ENCODE data around the gene MAST4. TPM values are rescaled to one million over a fixed set of nuclear protein-coding genes. Genes with fewer than 3 reads are reported as not detected.

Gene MAST4
- total RNA-seq, 1 donor from 2014 or later: 22.3 TPM

DNA sequence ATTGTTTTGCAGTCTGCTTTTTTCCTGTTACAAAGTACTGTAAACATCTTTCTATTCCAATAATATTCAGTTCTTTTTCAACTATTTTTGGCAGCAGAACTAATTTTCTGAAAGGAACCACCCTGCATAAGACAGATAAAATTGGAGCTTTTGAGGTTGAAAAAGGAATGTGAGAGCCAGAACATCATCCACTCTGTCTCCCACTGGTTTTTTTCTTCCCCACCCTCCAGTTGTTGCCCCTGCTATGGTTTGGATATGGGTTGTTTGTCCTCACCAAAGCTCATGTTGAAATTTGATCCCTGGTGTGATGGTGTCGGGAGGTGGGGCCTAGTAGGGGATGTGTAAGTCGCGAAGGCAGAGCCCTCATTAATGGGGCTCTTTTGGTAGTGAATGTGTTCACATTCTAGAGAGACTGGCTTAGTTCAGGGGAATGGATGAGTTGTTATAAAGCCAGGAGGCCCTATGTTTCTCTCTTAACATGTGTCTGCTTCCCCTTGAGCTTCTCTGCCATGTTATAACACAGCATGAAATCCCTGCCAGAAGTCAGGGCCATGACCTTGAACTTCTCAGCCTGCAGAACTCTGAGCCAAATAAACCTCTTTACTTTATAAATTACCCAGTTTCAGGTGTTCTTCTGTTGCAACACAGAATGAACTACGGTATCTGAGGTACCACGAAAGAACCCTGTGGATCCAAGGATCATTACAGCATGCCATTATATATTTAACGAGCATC lies 34.8 kb upstream of the MAST4 start:
- no peaks in the 10 kb centered on the region for H3K36me3 Mint-ChIP-seq (ENCODE audit: low read depth, unreplicated experiment)

DNA sequence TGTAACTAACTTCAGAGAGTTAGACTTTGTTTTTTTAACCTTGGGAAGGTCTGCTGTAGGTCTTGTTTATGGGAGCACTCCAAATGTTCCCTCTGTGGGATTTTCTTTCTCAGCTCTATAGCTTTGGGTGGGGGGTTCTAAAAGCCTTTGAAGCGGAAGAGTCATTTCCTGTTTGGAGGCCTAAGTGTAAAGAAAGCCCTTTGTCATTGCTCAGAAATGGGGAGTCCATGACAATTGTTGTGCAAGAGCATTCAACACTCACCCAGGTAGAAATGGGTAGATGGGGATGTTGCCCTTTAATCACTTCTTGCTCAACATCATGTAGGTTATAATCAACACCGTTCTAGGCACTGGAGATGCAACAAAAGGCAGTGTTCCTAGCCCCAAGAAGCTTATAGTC lies 30.3 kb upstream of the MAST4 start:
- Mint-ChIP-seq H3K4me1 (ENCODE audit: low read depth, unreplicated experiment) (peaks cover 6% of the 10 kb centered on the region), H3K36me3 (ENCODE audit: low read depth, unreplicated experiment) (no peaks in the 10 kb centered on the region), H3K27ac (ENCODE audit: unreplicated experiment) (no peak overlapping the region), H3K4me3 (ENCODE audit: unreplicated experiment) (no peak overlapping the region), H3K27me3 (ENCODE audit: low read depth, unreplicated experiment) (peaks cover 3% of the 10 kb centered on the region), H3K9me3 (ENCODE audit: unreplicated experiment) (peaks cover 10% of the 10 kb centered on the region)
- Histone ChIP-seq H3K4me2 (ENCODE audit: low read length) (no peak overlapping the region), H3K36me3 (ENCODE audit: insufficient read depth, low read length) (no peaks in the 10 kb centered on the region), H3K4me3 (ENCODE audit: insufficient read depth, low read depth, low read length) (no peak overlapping the region), H3K79me2 (ENCODE audit: insufficient read depth, low read length) (no peaks in the 10 kb centered on the region), H3K27me3 (ENCODE audit: insufficient read depth, low read length) (no peaks in the 10 kb centered on the region), H4K20me1 (ENCODE audit: insufficient read depth, low read length) (no peaks in the 10 kb centered on the region), H3K9me3 (ENCODE audit: insufficient read depth, low read depth, low read length) (no peaks in the 10 kb centered on the region), H2AFZ (ENCODE audit: low read depth, low read length) (no peak overlapping the region), H3K9ac (ENCODE audit: low read length) (no peak overlapping the region), H3K27ac (ENCODE audit: low read depth, low read length) (no peak overlapping the region), H3K4me1 (ENCODE audit: insufficient read depth, low read length) (no peaks in the 10 kb centered on the region)
- TF ChIP-seq EZH2 (IDR thresholded peaks at IDR 0.05; ENCODE audit: insufficient read depth, low read length): no peak
- TF ChIP-seq, protein P1, sequence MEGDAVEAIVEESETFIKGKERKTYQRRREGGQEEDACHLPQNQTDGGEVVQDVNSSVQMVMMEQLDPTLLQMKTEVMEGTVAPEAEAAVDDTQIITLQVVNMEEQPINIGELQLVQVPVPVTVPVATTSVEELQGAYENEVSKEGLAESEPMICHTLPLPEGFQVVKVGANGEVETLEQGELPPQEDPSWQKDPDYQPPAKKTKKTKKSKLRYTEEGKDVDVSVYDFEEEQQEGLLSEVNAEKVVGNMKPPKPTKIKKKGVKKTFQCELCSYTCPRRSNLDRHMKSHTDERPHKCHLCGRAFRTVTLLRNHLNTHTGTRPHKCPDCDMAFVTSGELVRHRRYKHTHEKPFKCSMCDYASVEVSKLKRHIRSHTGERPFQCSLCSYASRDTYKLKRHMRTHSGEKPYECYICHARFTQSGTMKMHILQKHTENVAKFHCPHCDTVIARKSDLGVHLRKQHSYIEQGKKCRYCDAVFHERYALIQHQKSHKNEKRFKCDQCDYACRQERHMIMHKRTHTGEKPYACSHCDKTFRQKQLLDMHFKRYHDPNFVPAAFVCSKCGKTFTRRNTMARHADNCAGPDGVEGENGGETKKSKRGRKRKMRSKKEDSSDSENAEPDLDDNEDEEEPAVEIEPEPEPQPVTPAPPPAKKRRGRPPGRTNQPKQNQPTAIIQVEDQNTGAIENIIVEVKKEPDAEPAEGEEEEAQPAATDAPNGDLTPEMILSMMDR (IDR thresholded peaks at IDR 0.05; ENCODE audit: insufficient read depth, low read depth, low read length): no peak
- no peak for DNase-seq (ENCODE audit: low read depth)
- FAIRE-seq: no peak

More for the DNA sequence above, 34.8 kb upstream of the MAST4 start:
- H3K27ac ChIP-seq (ENCODE audit: low read depth, low read length): no peak overlapping the region
- no peak overlapping the region for H3K4me3 Mint-ChIP-seq (ENCODE audit: unreplicated experiment)
- H3K4me3 ChIP-seq (ENCODE audit: insufficient read depth, low read depth, low read length): no peak overlapping the region
- no peaks in the 10 kb centered on the region for H3K79me2 ChIP-seq (ENCODE audit: insufficient read depth, low read length)
- no peak overlapping the region for H2AFZ ChIP-seq (ENCODE audit: low read depth, low read length)
- H4K20me1 ChIP-seq (ENCODE audit: insufficient read depth, low read length): no peaks in the 10 kb centered on the region
- peaks cover 6% of the 10 kb centered on the region for H3K4me1 Mint-ChIP-seq (ENCODE audit: low read depth, unreplicated experiment)
- TF ChIP-seq, protein P1 (IDR thresholded peaks at IDR 0.05; ENCODE audit: insufficient read depth, low read depth, low read length): no peak
- TF ChIP-seq EZH2 (IDR thresholded peaks at IDR 0.05; ENCODE audit: insufficient read depth, low read length): no peak
- no peak overlapping the region for H3K9ac ChIP-seq (ENCODE audit: low read length)
- H3K36me3 ChIP-seq (ENCODE audit: insufficient read depth, low read length): no peaks in the 10 kb centered on the region
- DNase-seq (ENCODE audit: low read depth): no peak
- H3K9me3 Mint-ChIP-seq (ENCODE audit: unreplicated experiment): peaks cover 3% of the 10 kb centered on the region
- H3K4me1 ChIP-seq (ENCODE audit: insufficient read depth, low read length): no peaks in the 10 kb centered on the region
- H3K9me3 ChIP-seq (ENCODE audit: insufficient read depth, low read depth, low read length): no peaks in the 10 kb centered on the region
- no peak for FAIRE-seq
- no peak overlapping the region for H3K27ac Mint-ChIP-seq (ENCODE audit: unreplicated experiment)
- no peak overlapping the region for H3K4me2 ChIP-seq (ENCODE audit: low read length)
- no peaks in the 10 kb centered on the region for H3K27me3 Mint-ChIP-seq (ENCODE audit: low read depth, unreplicated experiment)
- H3K27me3 ChIP-seq (ENCODE audit: insufficient read depth, low read length): no peaks in the 10 kb centered on the region

DNA sequence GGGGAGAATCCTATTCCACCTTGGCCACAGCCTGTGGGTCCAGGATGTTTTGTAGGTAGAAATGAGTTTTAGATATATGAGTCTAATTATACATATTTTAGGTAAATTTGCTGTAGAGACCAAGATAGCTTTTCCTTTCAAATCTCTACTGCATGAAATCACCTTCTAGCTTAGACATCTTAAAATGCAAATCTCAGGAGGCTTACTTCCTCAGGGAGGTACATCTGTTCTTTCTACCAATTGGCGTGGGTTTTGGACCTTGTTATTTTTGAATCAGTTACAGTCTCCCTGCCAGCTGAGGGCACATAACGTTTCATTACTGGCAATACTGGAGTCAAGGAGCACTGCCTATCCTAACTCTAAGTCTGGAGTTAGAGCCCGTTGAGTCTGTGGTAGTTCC lies 28.7 kb upstream of the MAST4 start:
- no peak overlapping the region for H2AFZ ChIP-seq (ENCODE audit: low read depth, low read length)
- peaks cover 6% of the 10 kb centered on the region for H3K4me1 Mint-ChIP-seq (ENCODE audit: low read depth, unreplicated experiment)
- no peaks in the 10 kb centered on the region for H3K4me1 ChIP-seq (ENCODE audit: insufficient read depth, low read length)
- no peaks in the 10 kb centered on the region for H3K36me3 Mint-ChIP-seq (ENCODE audit: low read depth, unreplicated experiment)
- no peaks in the 10 kb centered on the region for H4K20me1 ChIP-seq (ENCODE audit: insufficient read depth, low read length)
- no peaks in the 10 kb centered on the region for H3K9me3 ChIP-seq (ENCODE audit: insufficient read depth, low read depth, low read length)
- no peak for DNase-seq (ENCODE audit: low read depth)
- H3K4me3 ChIP-seq (ENCODE audit: insufficient read depth, low read depth, low read length): no peak overlapping the region
- H3K9me3 Mint-ChIP-seq (ENCODE audit: unreplicated experiment): peaks cover 6% of the 10 kb centered on the region
- H3K4me2 ChIP-seq (ENCODE audit: low read length): no peak overlapping the region
- no peak overlapping the region for H3K9ac ChIP-seq (ENCODE audit: low read length)
- TF ChIP-seq EZH2 (IDR thresholded peaks at IDR 0.05; ENCODE audit: insufficient read depth, low read length): no peak
- TF ChIP-seq, protein P1 (IDR thresholded peaks at IDR 0.05; ENCODE audit: insufficient read depth, low read depth, low read length): no peak
- no peak overlapping the region for H3K4me3 Mint-ChIP-seq (ENCODE audit: unreplicated experiment)
- H3K27me3 ChIP-seq (ENCODE audit: insufficient read depth, low read length): no peaks in the 10 kb centered on the region
- FAIRE-seq: no peak
- no peaks in the 10 kb centered on the region for H3K79me2 ChIP-seq (ENCODE audit: insufficient read depth, low read length)
- no peaks in the 10 kb centered on the region for H3K36me3 ChIP-seq (ENCODE audit: insufficient read depth, low read length)
- peaks cover 11% of the 10 kb centered on the region for H3K27me3 Mint-ChIP-seq (ENCODE audit: low read depth, unreplicated experiment)
- H3K27ac ChIP-seq (ENCODE audit: low read depth, low read length): no peak overlapping the region
- H3K27ac Mint-ChIP-seq (ENCODE audit: unreplicated experiment): no peak overlapping the region
